ENCODE results near the gene SETBP1.

The SETBP1 gene

DNA sequence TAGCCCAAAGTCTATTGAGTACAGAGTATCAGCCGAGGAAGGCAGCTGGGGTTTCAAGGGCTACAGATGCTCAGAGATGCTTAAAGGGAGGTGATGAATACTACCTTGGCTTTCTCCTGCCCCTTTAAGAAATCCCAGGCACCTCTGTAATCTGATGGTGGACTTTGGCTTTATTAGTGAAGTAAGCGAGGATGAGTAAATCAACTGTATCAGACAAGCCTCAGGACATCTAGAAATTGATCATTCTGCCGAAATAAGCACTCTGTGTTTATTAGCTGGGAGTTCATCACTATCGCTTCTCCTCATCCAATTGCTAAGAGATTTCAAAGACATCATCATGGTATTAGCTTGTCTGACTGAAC, 344.4 kb downstream of the SETBP1 start:
- no peak for DNase-seq (ENCODE audit: low spot score)

DNA sequence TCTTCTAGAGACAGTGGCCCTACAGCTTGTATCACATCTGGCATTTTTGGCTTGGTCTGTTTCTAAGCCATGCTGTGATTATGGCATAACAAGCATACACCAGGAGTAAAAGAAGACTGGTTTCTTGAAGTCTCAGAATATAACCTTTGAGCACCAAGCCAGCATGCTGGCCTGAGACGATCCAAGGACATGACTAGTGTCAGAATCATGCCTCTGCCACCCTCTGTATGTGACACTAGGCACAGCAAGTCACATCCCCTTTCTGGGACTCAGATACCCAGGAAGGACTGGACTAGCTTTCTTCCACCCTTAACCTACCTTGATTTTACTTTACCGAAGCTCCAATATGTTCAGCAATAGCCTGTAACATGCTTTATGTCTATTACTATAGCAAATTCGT, 345.5 kb downstream of the SETBP1 start:
- TF ChIP-seq CTCF (IDR thresholded peaks at IDR 0.05; ENCODE audit: borderline replicate concordance, control extremely low read depth, extremely low read depth, insufficient read depth, missing control alignments): no peak
- no peak for DNase-seq (ENCODE audit: low spot score)

More for the DNA sequence above, 344.4 kb downstream of the SETBP1 start:
- no peak for TF ChIP-seq CTCF (IDR thresholded peaks at IDR 0.05; ENCODE audit: borderline replicate concordance, control extremely low read depth, extremely low read depth, insufficient read depth, missing control alignments)
- in situ Hi-C loops (cut with MboI; ENCODE audit: low sequenced_read_pairs, unreplicated experiment): no loop called here

GRCh38 chr18:45034179-45034578, 353.5 kb downstream of the SETBP1 start:
- DNase-seq (ENCODE audit: low spot score): no peak
- TF ChIP-seq CTCF (IDR thresholded peaks at IDR 0.05; ENCODE audit: borderline replicate concordance, control extremely low read depth, extremely low read depth, insufficient read depth, missing control alignments): no peak
- in situ Hi-C loops (cut with MboI; ENCODE audit: low sequenced_read_pairs, unreplicated experiment): no loop called here

More for the DNA sequence above, 345.5 kb downstream of the SETBP1 start:
- in situ Hi-C loops (cut with MboI; ENCODE audit: low sequenced_read_pairs, unreplicated experiment): no loop called here

DNA sequence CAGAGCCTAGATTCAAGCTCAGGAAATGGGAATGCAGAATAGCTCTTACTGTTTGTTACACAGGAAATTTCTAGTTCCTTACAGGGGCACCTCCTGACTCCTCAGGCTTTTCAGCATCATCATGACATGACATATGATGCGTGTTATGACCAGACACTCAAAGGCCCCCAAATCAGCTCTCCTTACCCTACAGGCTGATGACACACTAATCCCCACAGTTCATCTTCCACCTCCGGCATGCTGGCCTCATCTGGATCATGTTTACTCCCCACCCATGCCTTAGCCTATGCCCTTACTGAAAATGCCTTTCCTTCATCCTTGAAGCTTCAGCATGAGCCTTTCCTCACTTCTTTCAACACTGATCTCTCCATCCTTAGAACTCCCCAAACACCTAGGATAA, 356.9 kb downstream of the SETBP1 start:
- in situ Hi-C loops (cut with MboI; ENCODE audit: low sequenced_read_pairs, unreplicated experiment): no loop called here
- no peak for DNase-seq (ENCODE audit: low spot score)
- no peak for TF ChIP-seq CTCF (IDR thresholded peaks at IDR 0.05; ENCODE audit: borderline replicate concordance, control extremely low read depth, extremely low read depth, insufficient read depth, missing control alignments)

DNA sequence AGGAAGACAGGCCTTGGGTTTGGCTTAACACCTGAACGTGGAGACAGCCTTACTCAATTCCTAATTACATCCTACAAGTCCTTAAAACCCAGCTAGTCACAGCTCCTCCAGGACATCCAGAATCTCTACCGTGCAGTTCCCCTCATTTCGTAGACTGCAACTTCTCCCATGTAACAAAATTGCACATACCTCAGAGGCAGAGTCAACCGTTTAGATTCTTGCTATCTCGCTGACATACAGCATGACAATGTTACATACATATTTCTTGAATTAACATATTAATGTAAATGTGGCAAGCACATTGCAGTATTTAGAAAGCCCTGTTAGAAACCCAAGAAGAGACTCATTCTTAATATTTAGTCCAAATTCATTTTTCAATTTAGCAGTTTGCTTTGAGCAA, 358.7 kb downstream of the SETBP1 start:
- TF ChIP-seq CTCF (IDR thresholded peaks at IDR 0.05; ENCODE audit: borderline replicate concordance, control extremely low read depth, extremely low read depth, insufficient read depth, missing control alignments): no peak
- in situ Hi-C loops (cut with MboI; ENCODE audit: low sequenced_read_pairs, unreplicated experiment): no loop called here
- DNase-seq (ENCODE audit: low spot score): no peak

- no peak for DNase-seq (ENCODE audit: low spot score)
- in situ Hi-C loops (cut with MboI; ENCODE audit: low sequenced_read_pairs, unreplicated experiment): no loop called here
- TF ChIP-seq CTCF (IDR thresholded peaks at IDR 0.05; ENCODE audit: borderline replicate concordance, control extremely low read depth, extremely low read depth, insufficient read depth, missing control alignments): no peak
These were observed 360.2 kb downstream of the SETBP1 start for GRCh38 chr18:45040879-45041278.

DNA sequence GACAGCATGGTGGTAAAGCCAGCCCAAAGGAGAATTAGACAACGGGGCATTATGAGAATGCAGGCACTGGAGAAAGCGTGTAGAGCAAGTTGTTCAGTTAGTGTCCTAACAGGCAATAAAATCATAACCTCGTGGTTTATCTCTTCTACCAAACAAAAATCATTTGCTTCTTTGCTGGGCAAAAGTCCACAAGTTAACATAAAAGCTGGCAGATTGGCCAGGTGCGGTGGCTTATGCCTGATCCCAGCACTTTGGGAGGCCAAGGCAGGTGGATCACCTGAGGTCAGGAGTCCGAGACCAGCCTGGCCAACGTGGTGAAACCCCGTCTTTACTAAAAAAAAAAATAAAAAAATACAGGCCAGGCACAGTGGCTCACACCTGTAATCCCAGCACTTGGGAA, 364.1 kb downstream of the SETBP1 start:
- in situ Hi-C loops (cut with MboI; ENCODE audit: low sequenced_read_pairs, unreplicated experiment): no loop called here
- no peak for DNase-seq (ENCODE audit: low spot score)
- no peak for TF ChIP-seq CTCF (IDR thresholded peaks at IDR 0.05; ENCODE audit: borderline replicate concordance, control extremely low read depth, extremely low read depth, insufficient read depth, missing control alignments)

All from GM13976 (cell line).